ENCODE results near the gene NUP54. TPM values are rescaled to one million over a fixed set of nuclear protein-coding genes. Genes with fewer than 3 reads are reported as not detected.

NUP54 gene
- total and polyA plus RNA-seq, 9 of the 15 experiments (the other 6 are each of a cell fraction or from before 2014, with no cell fraction given), result 29.6 to 115 (median 67.7) TPM

GRCh38 chr4:76148142-76148865 is at the start of gene NUP54 (continued):
- TF ChIP-seq BCLAF1 (IDR thresholded peaks at IDR 0.05; ENCODE audit: borderline replicate concordance in 1 of 2, control insufficient read depth in 1 of 2, low read depth in 2 of 2, low read length in 1 of 2), result peak in 1 of 2 experiments; percentile 97; a peak in 2 of 4 replicates
- peak; percentile 98 for TF ChIP-seq ZEB2 (IDR thresholded peaks at IDR 0.05)
- peak; percentile 52 for TF ChIP-seq TEAD4 (IDR thresholded peaks at IDR 0.05; ENCODE audit: low read length)
- TF ChIP-seq TEAD4 (CRISPR knock-in tag; IDR thresholded peaks at IDR 0.05; ENCODE audit: borderline replicate concordance), result no peak
- no peak for TF ChIP-seq BRF2 (IDR thresholded peaks at IDR 0.05; ENCODE audit: borderline replicate concordance, insufficient read depth, insufficient read length)
- TF ChIP-seq TSC22D4 (tag; IDR thresholded peaks at IDR 0.05), result no peak
- no peak for TF ChIP-seq ZNF175 (CRISPR knock-in tag; IDR thresholded peaks at IDR 0.05; ENCODE audit: low read depth)
- TF ChIP-seq ZNF143 (CRISPR knock-in tag; IDR thresholded peaks at IDR 0.05), result 0 out of 2 replicates have a peak, but pooled peaks have one; percentile 46
- no peak for TF ChIP-seq IFI16 (CRISPR knock-in tag; IDR thresholded peaks at IDR 0.05)
- TF ChIP-seq ZNF263 (CRISPR knock-in tag; IDR thresholded peaks at IDR 0.05; ENCODE audit: borderline replicate concordance), result peak; percentile 66; the same call in 1 of the 2 replicates
- no peak for TF ChIP-seq ETV6 (IDR thresholded peaks at IDR 0.05; ENCODE audit: borderline replicate concordance in 1 of 2, low read depth in 2 of 2, low read length in 1 of 2)
- TF ChIP-seq ETV6 (CRISPR knock-in tag; IDR thresholded peaks at IDR 0.05; ENCODE audit: borderline replicate concordance), result 0 out of 2 replicates have a peak, but pooled peaks have one; percentile 35
- 0 out of 2 replicates have a peak, but pooled peaks have one; percentile 21 for TF ChIP-seq ZNF384 (IDR thresholded peaks at IDR 0.05; ENCODE audit: low read depth, low read length)
- no peak for TF ChIP-seq ETS2 (tag; IDR thresholded peaks at IDR 0.05; ENCODE audit: borderline replicate concordance, poor library complexity, severe bottlenecking)
- TF ChIP-seq MEF2A (IDR thresholded peaks at IDR 0.05; ENCODE audit: control insufficient read depth, low read depth, low read length), result 0 out of 2 replicates have a peak, but pooled peaks have one; percentile 40
- no peak for TF ChIP-seq KDM1A (IDR thresholded peaks at IDR 0.05)
- no peak; the same call in 1 of the 2 replicates for TF ChIP-seq HMGXB4 (CRISPR knock-in tag; IDR thresholded peaks at IDR 0.05)
- TF ChIP-seq SMAD1 (IDR thresholded peaks at IDR 0.05; ENCODE audit: low read depth, low read length, partially characterized antibody), result peak; percentile 24
- no peak for TF ChIP-seq TCFL5 (CRISPR knock-in tag; conservative IDR thresholded peaks at IDR 0.05)
- no peak for TF ChIP-seq MITF (IDR thresholded peaks at IDR 0.05)

Measured in K562 (cell line).